Astrocyte (in vitro differentiated cells and primary cell): ENCODE measurements around the gene NCKAP1.

Source experiments
- CTCF ChIP-seq: IDR thresholded peaks from 2 replicates; pipeline ENCODE4 v1.5.1; 2011; ENCODE audit warnings: low read depth, mild to moderate bottlenecking, inconsistent platforms, low read length, moderate library complexity; ENCODE audit not compliant: insufficient read depth
- EZH2 ChIP-seq: IDR thresholded peaks from 2 replicates; pipeline ENCODE4 v1.6.1; 2012; ENCODE audit warnings: mild to moderate bottlenecking, low read length, inconsistent platforms; ENCODE audit not compliant: insufficient read depth

GRCh38 chr2:183028108-183028507 lies 10.1 kb downstream of the NCKAP1 start:
- TF ChIP-seq CTCF (no peak), EZH2 (no peak)
